ENCODE measurements around the gene PDC.

- no peak for TF ChIP-seq CTCF (IDR thresholded peaks at IDR 0.05; ENCODE audit: poor library complexity)
- no peak for TF ChIP-seq EZH2phosphoT487 (IDR thresholded peaks at IDR 0.05; ENCODE audit: low read depth, severe bottlenecking, unreplicated experiment)
- no peak for TF ChIP-seq EZH2 (IDR thresholded peaks at IDR 0.05; ENCODE audit: borderline replicate concordance)
Observed at GRCh38 chr1:186440584-186440983, 20.3 kb downstream of the PDC start.
